PC-3 (cell line): Measurements from ENCODE around the gene WDR93.

Experiments used
- EZH2phosphoT487 ChIP-seq: fragments of 300-600 bp; sonication (generic); IDR thresholded peaks from 2 replicates; pipeline ENCODE4 v1.6.1; 2018; ENCODE audit warnings: mild to moderate bottlenecking, antibody characterized with exemption, low read length, borderline replicate concordance
- TF ChIP-seq, protein P1 (sequence below): fragments of 300-600 bp; sonication (generic); conservative IDR thresholded peaks from 2 replicates; pipeline ENCODE4 v1.5.1; 2017; ENCODE audit warnings: antibody characterized with exemption, low read depth, mild to moderate bottlenecking, low read length

DNA sequence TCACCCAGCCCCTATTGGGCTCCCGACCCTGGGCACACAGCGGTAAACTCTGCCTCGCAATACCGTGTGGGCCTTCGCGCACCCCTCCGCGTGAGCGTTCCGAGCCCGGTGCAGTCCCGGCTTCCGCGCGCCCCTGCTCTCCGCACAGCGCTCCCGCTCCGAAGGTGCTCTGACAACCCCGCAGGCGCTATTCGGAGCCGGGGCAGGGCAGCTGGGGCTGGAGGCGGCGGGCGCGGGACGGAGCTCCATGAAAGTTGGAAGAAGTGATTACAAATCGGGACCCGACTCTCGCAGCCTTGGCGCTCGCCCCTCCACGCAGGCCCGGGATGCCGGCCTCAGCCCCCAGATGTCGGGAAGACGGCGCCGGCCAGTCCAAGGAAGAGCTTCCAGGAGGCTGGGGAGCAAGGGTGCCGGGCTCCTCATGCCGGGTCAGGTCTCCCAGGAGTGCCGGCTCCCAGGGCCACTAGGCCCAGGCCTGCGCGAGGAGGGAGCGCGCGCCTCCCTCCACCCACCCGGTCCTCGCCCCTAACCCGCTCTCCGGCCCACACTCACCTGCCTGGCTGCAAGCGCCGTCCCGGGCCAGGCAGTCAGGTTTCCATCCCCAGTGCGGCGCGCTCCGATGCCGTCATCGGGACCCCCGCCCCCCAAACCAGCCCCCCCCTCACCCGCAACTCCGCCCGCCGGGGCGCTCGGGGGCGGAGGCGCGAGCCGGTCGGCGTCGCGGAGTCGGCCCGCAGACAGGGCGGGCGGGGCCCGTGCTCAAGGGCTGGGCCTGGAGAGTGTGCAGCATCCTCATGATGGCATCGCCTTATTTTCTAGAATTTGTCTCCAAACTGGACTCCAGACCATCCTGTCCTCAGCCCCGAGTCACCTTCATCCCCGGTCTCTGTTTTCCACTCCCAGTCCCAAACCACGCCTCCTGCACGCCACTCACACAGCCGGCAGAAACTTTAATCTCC is 35.5 kb upstream of the WDR93 start, which contains the start of gene KIF7:
- TF ChIP-seq, protein P1, sequence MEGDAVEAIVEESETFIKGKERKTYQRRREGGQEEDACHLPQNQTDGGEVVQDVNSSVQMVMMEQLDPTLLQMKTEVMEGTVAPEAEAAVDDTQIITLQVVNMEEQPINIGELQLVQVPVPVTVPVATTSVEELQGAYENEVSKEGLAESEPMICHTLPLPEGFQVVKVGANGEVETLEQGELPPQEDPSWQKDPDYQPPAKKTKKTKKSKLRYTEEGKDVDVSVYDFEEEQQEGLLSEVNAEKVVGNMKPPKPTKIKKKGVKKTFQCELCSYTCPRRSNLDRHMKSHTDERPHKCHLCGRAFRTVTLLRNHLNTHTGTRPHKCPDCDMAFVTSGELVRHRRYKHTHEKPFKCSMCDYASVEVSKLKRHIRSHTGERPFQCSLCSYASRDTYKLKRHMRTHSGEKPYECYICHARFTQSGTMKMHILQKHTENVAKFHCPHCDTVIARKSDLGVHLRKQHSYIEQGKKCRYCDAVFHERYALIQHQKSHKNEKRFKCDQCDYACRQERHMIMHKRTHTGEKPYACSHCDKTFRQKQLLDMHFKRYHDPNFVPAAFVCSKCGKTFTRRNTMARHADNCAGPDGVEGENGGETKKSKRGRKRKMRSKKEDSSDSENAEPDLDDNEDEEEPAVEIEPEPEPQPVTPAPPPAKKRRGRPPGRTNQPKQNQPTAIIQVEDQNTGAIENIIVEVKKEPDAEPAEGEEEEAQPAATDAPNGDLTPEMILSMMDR, result no peak
- no peak for TF ChIP-seq EZH2phosphoT487
